HEK293T (cell line): ENCODE measurements around the gene SAA1.

Source experiments
- ELF4 ChIP-seq: fragments of 450-650 bp; IDR thresholded peaks from 2 replicates; pipeline ENCODE4 v1.6.1; 2017; ENCODE audit warnings: antibody characterized with exemption
- FOXA1 ChIP-seq: fragments of 450-650 bp; IDR thresholded peaks from 2 replicates; pipeline ENCODE4 v1.6.1; 2016; ENCODE audit warnings: mild to moderate bottlenecking
- SP1 ChIP-seq: fragments of 450-650 bp; IDR thresholded peaks from 2 replicates; pipeline ENCODE4 v1.6.1; 2017
- TF ChIP-seq, protein P1 (sequence below): fragments of 450-650 bp; IDR thresholded peaks from 2 replicates; pipeline ENCODE4 v1.6.1; 2016

- TF ChIP-seq SP1 (no peak), ELF4 (no peak), FOXA1 (no peak)
- TF ChIP-seq, protein P1, sequence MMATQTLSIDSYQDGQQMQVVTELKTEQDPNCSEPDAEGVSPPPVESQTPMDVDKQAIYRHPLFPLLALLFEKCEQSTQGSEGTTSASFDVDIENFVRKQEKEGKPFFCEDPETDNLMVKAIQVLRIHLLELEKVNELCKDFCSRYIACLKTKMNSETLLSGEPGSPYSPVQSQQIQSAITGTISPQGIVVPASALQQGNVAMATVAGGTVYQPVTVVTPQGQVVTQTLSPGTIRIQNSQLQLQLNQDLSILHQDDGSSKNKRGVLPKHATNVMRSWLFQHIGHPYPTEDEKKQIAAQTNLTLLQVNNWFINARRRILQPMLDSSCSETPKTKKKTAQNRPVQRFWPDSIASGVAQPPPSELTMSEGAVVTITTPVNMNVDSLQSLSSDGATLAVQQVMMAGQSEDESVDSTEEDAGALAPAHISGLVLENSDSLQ, result no peak
Measured at GRCh38 chr11:18225913-18226312, 40.2 kb upstream of the SAA1 start.
